Mucosa of stomach (tissue), 1 donor: ENCODE measurements around the gene KRTAP9-1.
"Not testable (repeated sequence)": the region's sequence is repeated elsewhere in the genome, so short reads cannot be mapped to it uniquely, and the experiment has no call there.

Source experiments
- H3K27me3 ChIP-seq: one replicate; pipeline ENCODE4 v1.7.0; 2013; ENCODE audit warnings: mild to moderate bottlenecking, low read length; ENCODE audit not compliant: control insufficient read depth, insufficient read depth
- H3K36me3 ChIP-seq: one replicate; pipeline ENCODE4 v1.7.0; 2013; ENCODE audit warnings: low read length; ENCODE audit not compliant: control insufficient read depth, insufficient read depth
- H3K4me1 ChIP-seq: one replicate; pipeline ENCODE4 v1.7.0; 2013; ENCODE audit warnings: mild to moderate bottlenecking, low read length; ENCODE audit not compliant: control insufficient read depth, insufficient read depth
- H3K4me3 ChIP-seq: one replicate; pipeline ENCODE4 v1.7.0; 2013; ENCODE audit warnings: low read length
- H3K9ac ChIP-seq: one replicate; pipeline ENCODE4 v1.7.0; 2013; ENCODE audit warnings: mild to moderate bottlenecking, low read length, moderate library complexity
- H3K9me3 ChIP-seq: one replicate; pipeline ENCODE4 v1.7.0; 2013; ENCODE audit warnings: mild to moderate bottlenecking, low read length, moderate library complexity; ENCODE audit not compliant: control insufficient read depth
- donor health status: Pancreatic carcinoma.

The KRTAP9-1 gene

DNA sequence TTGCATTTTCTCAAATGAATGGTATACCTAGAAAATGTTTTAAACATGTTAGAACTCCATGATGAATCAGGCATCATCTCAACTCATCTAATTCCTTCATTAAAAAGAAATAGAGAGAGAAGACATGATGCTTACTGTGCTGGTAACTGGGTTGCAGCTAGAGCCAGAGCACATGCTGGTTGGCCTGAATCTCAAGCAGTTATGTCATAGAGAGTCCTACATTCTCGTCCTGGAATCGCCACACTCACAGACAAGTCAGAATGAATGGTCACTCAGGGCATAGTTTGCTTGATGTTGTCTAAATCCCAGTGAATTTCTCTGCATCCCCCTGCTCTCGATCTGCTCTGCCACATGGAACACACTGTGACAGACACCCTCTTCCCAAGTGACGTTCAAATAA lies 47.4 kb downstream of the KRTAP9-1 start:
- H3K27me3 ChIP-seq, H3K4me3 ChIP-seq, H3K36me3 ChIP-seq, H3K9ac ChIP-seq, H3K4me1 ChIP-seq, H3K9me3 ChIP-seq: not testable (repeated sequence)

DNA sequence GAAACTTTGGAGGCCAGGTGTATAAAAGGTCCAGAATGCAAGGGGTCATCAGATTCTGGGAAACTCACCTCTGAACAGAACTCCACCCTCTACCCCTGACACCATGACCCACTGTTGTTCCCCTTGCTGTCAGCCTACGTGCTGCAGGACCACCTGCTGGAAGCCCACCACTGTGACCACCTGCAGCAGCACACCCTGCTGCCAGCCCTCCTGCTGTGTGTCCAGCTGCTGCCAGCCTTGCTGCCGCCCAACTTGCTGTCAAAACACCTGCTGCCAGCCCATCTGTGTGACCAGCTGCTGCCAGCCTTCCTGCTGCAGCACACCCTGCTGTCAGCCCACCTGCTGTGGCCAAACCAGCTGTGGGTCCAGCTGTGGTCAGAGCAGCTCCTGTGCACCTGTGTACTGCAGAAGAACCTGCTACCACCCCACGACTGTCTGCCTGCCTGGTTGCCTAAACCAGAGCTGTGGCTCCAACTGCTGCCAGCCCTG lies 48.3 kb downstream of the KRTAP9-1 start, which contains the start of gene KRTAP9-8:
Gene KRTAP9-8 (plus strand): TSS at position 51 of the 489 bp plus-strand sequence. CDS start 53 bp downstream, at position 104.
- not testable (repeated sequence) for H3K27me3 ChIP-seq, H3K36me3 ChIP-seq, H3K9me3 ChIP-seq

More for the DNA sequence above, 48.3 kb downstream of the KRTAP9-1 start, which contains the start of gene KRTAP9-8:
- not testable (repeated sequence) for H3K4me3 ChIP-seq, H3K9ac ChIP-seq, H3K4me1 ChIP-seq
